Esophagus squamous epithelium (tissue), 5 donors: ENCODE data around the gene TP53RK. TPM values are rescaled to one million over a fixed set of nuclear protein-coding genes. Genes with fewer than 3 reads are reported as not detected.

ENCODE experiments used
- DNase-seq: peaks from one replicate; lab custom pipeline; 2025; lab: John Stamatoyannopoulos, UW
- H3K27ac ChIP-seq, 4 donors: fragments of 200-600 bp; sonication (generic); one replicate each; pipeline ENCODE4 v1.5.1; 2016 to 2019; ENCODE audit warnings: mild to moderate bottlenecking in 1 of 4
- H3K27me3 ChIP-seq, 4 donors: fragments of 200-600 bp; sonication (generic); 1 replicate in 3 of 4; 2 replicates in 1 of 4; pipeline versions ENCODE4 v1.5.1 to v1.6.0; 2017 to 2021; ENCODE audit warnings: antibody characterized with exemption in 1 of 4
- H3K36me3 ChIP-seq, 3 donors: fragments of 200-600 bp; sonication (generic); one replicate each; pipeline ENCODE4 v1.5.1; 2016 to 2019
- H3K4me1 ChIP-seq, 3 donors: fragments of 200-600 bp; sonication (generic); one replicate each; pipeline ENCODE4 v1.5.1; 2017 to 2019
- H3K4me3 ChIP-seq, 4 donors: fragments of 200-600 bp; sonication (generic); 1 replicate in 3 of 4; 2 replicates in 1 of 4; pipeline ENCODE4 v1.5.1; 2016 to 2019; ENCODE audit warnings: mild to moderate bottlenecking in 2 of 4, moderate library complexity in 1 of 4
- H3K9me3 ChIP-seq, 3 donors: fragments of 200-600 bp; sonication (generic); one replicate each; pipeline ENCODE4 v1.5.1; 2016 to 2019
- POLR2A ChIP-seq, 4 donors: fragments of 450-650 bp; IDR thresholded peaks; one replicate each; pipeline ENCODE4 v1.6.1; 2017; ENCODE audit warnings: antibody characterized with exemption in 4 of 4, mild to moderate bottlenecking in 4 of 4, moderate library complexity in 3 of 4
- WGBS, 2 donors: methylation state at CpG; one replicate each; pipeline ENCODE4 v1.1.5; 2018; 5-methylcytosine and 5-hydroxymethylcytosine counted together
- intact Hi-C: fragments of 100-400 bp; cut with DNase I; formaldehyde crosslinking; loops from one replicate; pipeline ENCODE4 v1.15.0; 2022
- total RNA-seq, 4 donors: library from RNA; depleted of rRNA; stranded (reverse); fragments of >200 nt; gene quantifications; one replicate each; pipeline ENCODE4 v1.1.0, GENCODE V29; 2016
- TF ChIP-seq, protein P1 (sequence below), 6 experiments: fragments of 450-650 bp in 4 of 6; fragments of 200-600 bp in 2 of 6; sonication (generic) in 2 of 6; IDR thresholded peaks; one replicate each; pipeline ENCODE4 v1.5.1; 2016 to 2019; ENCODE audit warnings: antibody characterized with exemption in 6 of 6, mild to moderate bottlenecking in 4 of 6, moderate library complexity in 4 of 6
- donor health status: DM: yes; HTN: yes; CAD: no.

Gene TP53RK
- total RNA-seq, 4 donors from 2014 or later = 14.3 to 20.2 (median 17.1) TPM

DNA sequence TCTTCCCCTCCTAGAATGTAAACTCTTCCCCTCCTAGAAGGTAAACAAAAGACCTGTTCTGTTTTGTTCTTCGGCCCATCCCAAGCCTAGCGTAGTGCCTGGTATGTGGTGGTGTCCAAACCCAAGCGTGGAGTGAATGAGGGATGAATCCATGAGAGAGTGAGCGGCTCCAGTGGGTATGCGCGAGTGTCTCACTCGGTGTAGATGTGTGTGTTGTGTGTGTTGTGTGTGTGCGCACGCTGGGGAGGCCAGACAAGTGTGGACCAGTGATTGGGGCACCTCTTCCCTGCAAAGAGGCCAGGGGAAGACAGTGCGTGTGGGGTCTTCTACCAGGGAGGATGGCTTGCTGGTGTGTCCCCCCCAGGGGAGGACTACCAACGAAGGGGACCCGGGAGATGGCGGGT lies 19.8 kb upstream of the TP53RK start:
- H3K36me3 ChIP-seq = no peaks in the 10 kb centered on the region
- WGBS, 2 donors = 22 to 37% methylated on average over 8 to 11 of the region's 13 CpGs
- H3K4me3 ChIP-seq = peak overlapping the region; percentile 74 to 87 (median 78)
- intact Hi-C loops = no loop called here
- H3K4me1 ChIP-seq = peaks cover 13 to 47% (median 16%) of the 10 kb centered on the region in 3 donors
- no peak for TF ChIP-seq POLR2A (IDR thresholded peaks at IDR 0.05)
- TF ChIP-seq, protein P1, sequence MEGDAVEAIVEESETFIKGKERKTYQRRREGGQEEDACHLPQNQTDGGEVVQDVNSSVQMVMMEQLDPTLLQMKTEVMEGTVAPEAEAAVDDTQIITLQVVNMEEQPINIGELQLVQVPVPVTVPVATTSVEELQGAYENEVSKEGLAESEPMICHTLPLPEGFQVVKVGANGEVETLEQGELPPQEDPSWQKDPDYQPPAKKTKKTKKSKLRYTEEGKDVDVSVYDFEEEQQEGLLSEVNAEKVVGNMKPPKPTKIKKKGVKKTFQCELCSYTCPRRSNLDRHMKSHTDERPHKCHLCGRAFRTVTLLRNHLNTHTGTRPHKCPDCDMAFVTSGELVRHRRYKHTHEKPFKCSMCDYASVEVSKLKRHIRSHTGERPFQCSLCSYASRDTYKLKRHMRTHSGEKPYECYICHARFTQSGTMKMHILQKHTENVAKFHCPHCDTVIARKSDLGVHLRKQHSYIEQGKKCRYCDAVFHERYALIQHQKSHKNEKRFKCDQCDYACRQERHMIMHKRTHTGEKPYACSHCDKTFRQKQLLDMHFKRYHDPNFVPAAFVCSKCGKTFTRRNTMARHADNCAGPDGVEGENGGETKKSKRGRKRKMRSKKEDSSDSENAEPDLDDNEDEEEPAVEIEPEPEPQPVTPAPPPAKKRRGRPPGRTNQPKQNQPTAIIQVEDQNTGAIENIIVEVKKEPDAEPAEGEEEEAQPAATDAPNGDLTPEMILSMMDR (IDR thresholded peaks at IDR 0.05) = no peak
- H3K9me3 ChIP-seq = no peaks in the 10 kb centered on the region
- H3K27ac ChIP-seq = peak overlapping the region; percentile 80 to 91 (median 86)
- peaks cover 0 to 7% (median 0%) of the 10 kb centered on the region in 4 donors for H3K27me3 ChIP-seq
- no peak for DNase-seq

- peaks cover 13 to 44% (median 16%) of the 10 kb centered on the region in 3 donors for H3K4me1 ChIP-seq
- intact Hi-C loops = no loop called here
- no peaks in the 10 kb centered on the region for H3K36me3 ChIP-seq
- DNase-seq = no peak
- H3K9me3 ChIP-seq = no peaks in the 10 kb centered on the region
- 52 to 69% methylated on average over 6 to 8 of the region's 8 CpGs for WGBS, 2 donors
- H3K4me3 ChIP-seq = peak overlapping the region in 1 of 4 donors; percentile 76
- peaks cover 0 to 7% (median 0%) of the 10 kb centered on the region in 4 donors for H3K27me3 ChIP-seq
- TF ChIP-seq POLR2A (IDR thresholded peaks at IDR 0.05) = no peak
- TF ChIP-seq, protein P1 (IDR thresholded peaks at IDR 0.05) = peak in 5 of 6 experiments; percentile 10 to 54 (median 44)
- H3K27ac ChIP-seq = peak overlapping the region; percentile 80 to 91 (median 86)
These were observed 19.1 kb upstream of the TP53RK start for GRCh38 chr20:46708172-46708860.

- Histone ChIP-seq H3K9me3 (no peaks in the 10 kb centered on the region), H3K27me3 (peaks cover 0 to 7% (median 0%) of the 10 kb centered on the region in 4 donors), H3K27ac (peak overlapping the region in 1 of 4 donors; percentile 72), H3K4me3 (no peak overlapping the region), H3K36me3 (no peaks in the 10 kb centered on the region), H3K4me1 (peaks cover 13 to 33% (median 16%) of the 10 kb centered on the region in 3 donors)
- no peak for DNase-seq
- intact Hi-C loops = no loop called here
- 83 to 95% methylated on average over 2 of the region's 2 CpGs for WGBS, 2 donors
- TF ChIP-seq POLR2A (IDR thresholded peaks at IDR 0.05) = no peak
These were observed 17.0 kb upstream of the TP53RK start for GRCh38 chr20:46706242-46706641.

DNA sequence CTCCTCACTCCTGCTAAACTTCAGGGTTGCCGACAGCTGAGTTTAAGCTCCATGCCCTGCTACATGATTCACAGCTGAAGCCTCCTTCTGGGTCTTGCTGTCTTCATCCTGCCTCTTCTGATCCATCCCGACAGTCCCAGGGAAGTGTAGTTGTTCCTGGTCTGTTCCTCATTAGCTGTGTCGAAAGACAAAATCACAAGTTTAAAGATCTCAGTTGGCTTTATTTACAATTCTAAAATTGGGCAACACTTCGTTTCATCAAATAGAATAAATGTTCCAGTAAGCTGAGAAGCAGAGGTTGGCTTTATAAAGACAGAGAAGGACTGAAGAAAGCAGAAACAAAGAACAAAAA lies 16.1 kb upstream of the TP53RK start:
- Histone ChIP-seq H3K9me3 (no peaks in the 10 kb centered on the region), H3K4me3 (no peak overlapping the region), H3K27ac (peak overlapping the region; percentile 8 to 82 (median 42)), H3K36me3 (no peaks in the 10 kb centered on the region), H3K4me1 (peaks cover 9 to 24% (median 11%) of the 10 kb centered on the region in 3 donors), H3K27me3 (peaks cover 0 to 10% (median 0%) of the 10 kb centered on the region in 4 donors)
- 45 to 72% methylated on average over 3 to 4 of the region's 4 CpGs for WGBS, 2 donors
- intact Hi-C loops = no loop called here
- TF ChIP-seq, protein P1 (IDR thresholded peaks at IDR 0.05) = no peak
- no peak for TF ChIP-seq POLR2A (IDR thresholded peaks at IDR 0.05)
- no peak for DNase-seq

GRCh38 chr20:46704714-46705377 lies 15.6 kb upstream of the TP53RK start:
- Histone ChIP-seq H3K4me1 (peaks cover 8 to 19% (median 9%) of the 10 kb centered on the region in 3 donors), H3K27me3 (peaks cover 0 to 14% (median 0%) of the 10 kb centered on the region in 4 donors), H3K9me3 (no peaks in the 10 kb centered on the region), H3K36me3 (no peaks in the 10 kb centered on the region), H3K27ac (peak overlapping the region; percentile 8 to 76 (median 29)), H3K4me3 (no peak overlapping the region)
- TF ChIP-seq, protein P1 (IDR thresholded peaks at IDR 0.05) = no peak
- TF ChIP-seq POLR2A (IDR thresholded peaks at IDR 0.05) = no peak
- DNase-seq = no peak
- intact Hi-C loops = no loop called here
- 68% methylated on average over 7 of the region's 7 CpGs for WGBS, 2 donors
